H1 (cell line): ENCODE results near the gene NBL1. TPM values are rescaled to one million over a fixed set of nuclear protein-coding genes. Genes with fewer than 3 reads are reported as not detected.
A peak's percentile ranks its signal among the peaks of the same experiment; 100 is the strongest.

Source experiments
- SP2 ChIP-seq: IDR thresholded peaks from 2 replicates; pipeline ENCODE4 v1.6.1; 2012; ENCODE audit warnings: mild to moderate bottlenecking, low read length, inconsistent platforms
- TCF12 ChIP-seq: IDR thresholded peaks from 2 replicates; pipeline ENCODE4 v1.6.1; 2011; ENCODE audit warnings: low read depth, mild to moderate bottlenecking, low read length
- YY1 ChIP-seq: IDR thresholded peaks from 2 replicates; pipeline ENCODE4 v1.6.1; 2011; ENCODE audit warnings: low read depth, mild to moderate bottlenecking, low read length
- polyA plus RNA-seq, 7 experiments: library from polyadenylated mRNA; depleted of rRNA in 3 of 7; stranded (reverse) in 5 of 7; unstranded in 2 of 7; fragments of >200 nt in 5 of 7; fragments of 200-250 nt in 2 of 7; gene quantifications; 1 replicate in 5 of 7; 2 replicates in 1 of 7; 4 replicates in 1 of 7; pipeline versions ENCODE4 v1.2.1 to v1.2.3, GENCODE V29; 2011 to 2013; ENCODE audit warnings: missing spikeins in 2 of 7, mixed read lengths in 2 of 7
- total RNA-seq: library from RNA; stranded (reverse); fragmentation: NEBNext Ultra II Directional; extraction: Animal tissue kit (Norgen Biotek cat#: 25700); gene quantifications from 2 replicates; pipeline ENCODE4 v1.2.1, GENCODE V29; 2021
- TF ChIP-seq, protein P1 (sequence below): fragments of 300-600 bp; sonication (generic); IDR thresholded peaks from 2 replicates; pipeline ENCODE4 v1.7.1; 2012; ENCODE audit warnings: low read length, moderate library complexity, mild to moderate bottlenecking, inconsistent platforms; ENCODE audit not compliant: insufficient replicate concordance

NBL1 gene
- total and polyA plus RNA-seq, 2 of the 8 experiments (the other 6 are each of a cell fraction or from before 2014, with no cell fraction given): 8.7 to 9.7 TPM

DNA sequence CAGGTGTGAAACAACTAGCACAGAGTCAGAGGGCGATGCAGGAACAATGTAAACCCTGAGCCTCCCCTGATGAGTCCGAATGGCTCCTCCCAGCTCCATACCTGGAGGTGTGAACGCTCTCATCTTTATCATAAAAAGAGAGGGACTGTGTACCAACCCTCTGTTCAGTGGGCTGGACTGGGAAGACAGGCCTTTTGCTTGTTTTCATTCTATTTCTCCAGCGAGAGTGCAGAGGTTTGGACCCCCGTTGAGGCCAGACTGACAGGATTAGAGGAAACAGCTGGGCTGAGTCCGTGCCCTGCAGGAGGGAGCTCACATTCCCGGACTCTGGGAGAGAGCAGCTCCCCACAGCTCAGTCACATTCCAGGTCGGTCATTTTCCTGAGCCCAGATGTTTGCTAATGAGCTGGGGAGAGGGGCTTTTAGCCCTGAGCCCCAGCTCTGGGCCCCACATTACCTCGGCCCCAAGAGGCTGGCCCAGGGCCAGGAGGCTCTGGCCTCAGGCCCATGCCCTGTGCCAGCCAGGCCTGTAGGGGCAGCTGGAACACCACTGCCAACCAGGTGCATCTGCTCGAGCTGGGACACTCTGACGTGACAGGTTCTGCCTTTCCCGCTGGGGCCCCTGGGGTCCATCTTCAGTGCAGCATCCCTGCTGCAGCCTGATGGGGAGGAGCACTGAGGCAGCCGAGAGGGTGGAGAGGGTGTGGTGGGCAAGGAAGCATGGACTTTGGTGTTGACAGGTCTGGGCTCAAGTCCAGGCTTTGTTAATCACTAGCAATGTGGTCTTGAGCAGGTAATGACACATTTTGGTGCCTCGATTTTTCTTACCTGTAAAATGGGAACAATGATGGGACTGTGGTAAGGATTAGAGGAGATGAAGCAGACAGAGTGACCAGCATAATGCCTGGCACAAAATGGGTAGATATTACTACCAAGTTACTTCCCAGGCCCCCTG, 3.5 kb upstream of the NBL1 start (continued):
- TF ChIP-seq, protein P1, sequence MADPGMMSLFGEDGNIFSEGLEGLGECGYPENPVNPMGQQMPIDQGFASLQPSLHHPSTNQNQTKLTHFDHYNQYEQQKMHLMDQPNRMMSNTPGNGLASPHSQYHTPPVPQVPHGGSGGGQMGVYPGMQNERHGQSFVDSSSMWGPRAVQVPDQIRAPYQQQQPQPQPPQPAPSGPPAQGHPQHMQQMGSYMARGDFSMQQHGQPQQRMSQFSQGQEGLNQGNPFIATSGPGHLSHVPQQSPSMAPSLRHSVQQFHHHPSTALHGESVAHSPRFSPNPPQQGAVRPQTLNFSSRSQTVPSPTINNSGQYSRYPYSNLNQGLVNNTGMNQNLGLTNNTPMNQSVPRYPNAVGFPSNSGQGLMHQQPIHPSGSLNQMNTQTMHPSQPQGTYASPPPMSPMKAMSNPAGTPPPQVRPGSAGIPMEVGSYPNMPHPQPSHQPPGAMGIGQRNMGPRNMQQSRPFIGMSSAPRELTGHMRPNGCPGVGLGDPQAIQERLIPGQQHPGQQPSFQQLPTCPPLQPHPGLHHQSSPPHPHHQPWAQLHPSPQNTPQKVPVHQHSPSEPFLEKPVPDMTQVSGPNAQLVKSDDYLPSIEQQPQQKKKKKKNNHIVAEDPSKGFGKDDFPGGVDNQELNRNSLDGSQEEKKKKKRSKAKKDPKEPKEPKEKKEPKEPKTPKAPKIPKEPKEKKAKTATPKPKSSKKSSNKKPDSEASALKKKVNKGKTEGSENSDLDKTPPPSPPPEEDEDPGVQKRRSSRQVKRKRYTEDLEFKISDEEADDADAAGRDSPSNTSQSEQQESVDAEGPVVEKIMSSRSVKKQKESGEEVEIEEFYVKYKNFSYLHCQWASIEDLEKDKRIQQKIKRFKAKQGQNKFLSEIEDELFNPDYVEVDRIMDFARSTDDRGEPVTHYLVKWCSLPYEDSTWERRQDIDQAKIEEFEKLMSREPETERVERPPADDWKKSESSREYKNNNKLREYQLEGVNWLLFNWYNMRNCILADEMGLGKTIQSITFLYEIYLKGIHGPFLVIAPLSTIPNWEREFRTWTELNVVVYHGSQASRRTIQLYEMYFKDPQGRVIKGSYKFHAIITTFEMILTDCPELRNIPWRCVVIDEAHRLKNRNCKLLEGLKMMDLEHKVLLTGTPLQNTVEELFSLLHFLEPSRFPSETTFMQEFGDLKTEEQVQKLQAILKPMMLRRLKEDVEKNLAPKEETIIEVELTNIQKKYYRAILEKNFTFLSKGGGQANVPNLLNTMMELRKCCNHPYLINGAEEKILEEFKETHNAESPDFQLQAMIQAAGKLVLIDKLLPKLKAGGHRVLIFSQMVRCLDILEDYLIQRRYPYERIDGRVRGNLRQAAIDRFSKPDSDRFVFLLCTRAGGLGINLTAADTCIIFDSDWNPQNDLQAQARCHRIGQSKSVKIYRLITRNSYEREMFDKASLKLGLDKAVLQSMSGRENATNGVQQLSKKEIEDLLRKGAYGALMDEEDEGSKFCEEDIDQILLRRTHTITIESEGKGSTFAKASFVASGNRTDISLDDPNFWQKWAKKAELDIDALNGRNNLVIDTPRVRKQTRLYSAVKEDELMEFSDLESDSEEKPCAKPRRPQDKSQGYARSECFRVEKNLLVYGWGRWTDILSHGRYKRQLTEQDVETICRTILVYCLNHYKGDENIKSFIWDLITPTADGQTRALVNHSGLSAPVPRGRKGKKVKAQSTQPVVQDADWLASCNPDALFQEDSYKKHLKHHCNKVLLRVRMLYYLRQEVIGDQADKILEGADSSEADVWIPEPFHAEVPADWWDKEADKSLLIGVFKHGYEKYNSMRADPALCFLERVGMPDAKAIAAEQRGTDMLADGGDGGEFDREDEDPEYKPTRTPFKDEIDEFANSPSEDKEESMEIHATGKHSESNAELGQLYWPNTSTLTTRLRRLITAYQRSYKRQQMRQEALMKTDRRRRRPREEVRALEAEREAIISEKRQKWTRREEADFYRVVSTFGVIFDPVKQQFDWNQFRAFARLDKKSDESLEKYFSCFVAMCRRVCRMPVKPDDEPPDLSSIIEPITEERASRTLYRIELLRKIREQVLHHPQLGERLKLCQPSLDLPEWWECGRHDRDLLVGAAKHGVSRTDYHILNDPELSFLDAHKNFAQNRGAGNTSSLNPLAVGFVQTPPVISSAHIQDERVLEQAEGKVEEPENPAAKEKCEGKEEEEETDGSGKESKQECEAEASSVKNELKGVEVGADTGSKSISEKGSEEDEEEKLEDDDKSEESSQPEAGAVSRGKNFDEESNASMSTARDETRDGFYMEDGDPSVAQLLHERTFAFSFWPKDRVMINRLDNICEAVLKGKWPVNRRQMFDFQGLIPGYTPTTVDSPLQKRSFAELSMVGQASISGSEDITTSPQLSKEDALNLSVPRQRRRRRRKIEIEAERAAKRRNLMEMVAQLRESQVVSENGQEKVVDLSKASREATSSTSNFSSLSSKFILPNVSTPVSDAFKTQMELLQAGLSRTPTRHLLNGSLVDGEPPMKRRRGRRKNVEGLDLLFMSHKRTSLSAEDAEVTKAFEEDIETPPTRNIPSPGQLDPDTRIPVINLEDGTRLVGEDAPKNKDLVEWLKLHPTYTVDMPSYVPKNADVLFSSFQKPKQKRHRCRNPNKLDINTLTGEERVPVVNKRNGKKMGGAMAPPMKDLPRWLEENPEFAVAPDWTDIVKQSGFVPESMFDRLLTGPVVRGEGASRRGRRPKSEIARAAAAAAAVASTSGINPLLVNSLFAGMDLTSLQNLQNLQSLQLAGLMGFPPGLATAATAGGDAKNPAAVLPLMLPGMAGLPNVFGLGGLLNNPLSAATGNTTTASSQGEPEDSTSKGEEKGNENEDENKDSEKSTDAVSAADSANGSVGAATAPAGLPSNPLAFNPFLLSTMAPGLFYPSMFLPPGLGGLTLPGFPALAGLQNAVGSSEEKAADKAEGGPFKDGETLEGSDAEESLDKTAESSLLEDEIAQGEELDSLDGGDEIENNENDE: no peak
- TF ChIP-seq TCF12 (peak; percentile 92), YY1 (no peak), SP2 (no peak)
